K562 (cell line): Measurements from ENCODE around the gene CDRT4.
A peak's percentile ranks its signal among the peaks of the same experiment; 100 is the strongest.

ENCODE experiments used
- ARID4B ChIP-seq: sonication (generic); formaldehyde crosslinking; IDR thresholded peaks from 2 replicates; pipeline ENCODE4 v1.8.0; 2022; ENCODE audit warnings: mild to moderate bottlenecking, missing genetic modification reagents
- CHCHD3 ChIP-seq: fragments of 250-450 bp; sonication (Bioruptor Pico); IDR thresholded peaks from 2 replicates; pipeline ENCODE4 v2.1.2; 2022; ENCODE audit warnings: mild to moderate bottlenecking
- CREB1 ChIP-seq, 2 experiments: sonication (generic) in 1 of 2; formaldehyde crosslinking in 1 of 2; IDR thresholded peaks; 2 replicates each; pipeline versions ENCODE4 v1.6.1 to v1.8.0; 2012 to 2022; ENCODE audit warnings: inconsistent platforms in 1 of 2, mild to moderate bottlenecking in 1 of 2, missing genetic modification reagents in 1 of 2, moderate library complexity in 1 of 2
- CTCF ChIP-seq, 3 experiments: IDR thresholded peaks in 2 of 3; conservative IDR thresholded peaks in 1 of 3; 2 replicates each; pipeline ENCODE4 v1.5.1; 2011 to 2012; ENCODE audit warnings: low read length in 3 of 3, mild to moderate bottlenecking in 3 of 3, control low read depth in 2 of 3, improper control_type of control experiment in 1 of 3, inconsistent platforms in 1 of 3, low read depth in 1 of 3, mixed read lengths in 1 of 3, moderate library complexity in 1 of 3; ENCODE audit not compliant: insufficient read depth in 2 of 3
- FIP1L1 ChIP-seq: fragments of 200-400 bp; formaldehyde crosslinking; IDR thresholded peaks from 2 replicates; pipeline ENCODE4 v1.6.1; 2018; ENCODE audit warnings: mild to moderate bottlenecking, low read depth, low read length; ENCODE audit not compliant: poor library complexity, severe bottlenecking
- MXD1 ChIP-seq: fragments of 250-450 bp; sonication (Bioruptor Pico); IDR thresholded peaks from 2 replicates; pipeline ENCODE4 v1.8.0; 2021; ENCODE audit warnings: borderline replicate concordance, mild to moderate bottlenecking, moderate library complexity; ENCODE audit not compliant: poor library complexity, severe bottlenecking
- NONO ChIP-seq, 2 experiments: fragments of 200-400 bp in 1 of 2; fragments of 450-650 bp in 1 of 2; formaldehyde crosslinking in 1 of 2; IDR thresholded peaks; 2 replicates each; pipeline ENCODE4 v1.6.1; 2017; ENCODE audit warnings: low read depth in 2 of 2, mild to moderate bottlenecking in 2 of 2, moderate library complexity in 2 of 2, low read length in 1 of 2
- POLR2AphosphoS5 ChIP-seq: IDR thresholded peaks from 2 replicates; pipeline ENCODE4 v1.6.1; 2011; ENCODE audit warnings: mild to moderate bottlenecking, low read depth, low read length, moderate library complexity; ENCODE audit not compliant: control insufficient read depth, insufficient read depth
- SFPQ ChIP-seq: fragments of 200-400 bp; formaldehyde crosslinking; IDR thresholded peaks from 2 replicates; pipeline ENCODE4 v1.6.1; 2017; ENCODE audit warnings: mild to moderate bottlenecking, low read depth, low read length, moderate library complexity
- SP1 ChIP-seq: sonication (generic); formaldehyde crosslinking; IDR thresholded peaks from 2 replicates; pipeline ENCODE4 v1.8.1; 2022; ENCODE audit warnings: mild to moderate bottlenecking, missing genetic modification reagents
- TEAD4 ChIP-seq, 2 experiments: sonication (generic) in 1 of 2; formaldehyde crosslinking in 1 of 2; IDR thresholded peaks; 2 replicates each; pipeline versions ENCODE4 v1.6.1 to v1.8.0; 2012 to 2022; ENCODE audit warnings: borderline replicate concordance in 1 of 2, inconsistent platforms in 1 of 2, low read length in 1 of 2, mild to moderate bottlenecking in 1 of 2, missing genetic modification reagents in 1 of 2
- XRCC3 ChIP-seq: fragments of 450-650 bp; IDR thresholded peaks from 2 replicates; pipeline ENCODE4 v1.6.1; 2017; ENCODE audit warnings: mild to moderate bottlenecking, moderate library complexity
- XRCC5 ChIP-seq: fragments of 200-400 bp; formaldehyde crosslinking; IDR thresholded peaks from 2 replicates; pipeline ENCODE4 v1.6.1; 2017; ENCODE audit warnings: low read depth, mild to moderate bottlenecking, low read length
- ZNF644 ChIP-seq: fragments of 200-800 bp; sonication (Bioruptor generic); IDR thresholded peaks from 2 replicates; pipeline ENCODE4 v1.6.1; 2016; ENCODE audit warnings: low read depth, missing genetic modification characterization, missing compliant biosample characterization

GRCh38 chr17:15444805-15445204, 22.6 kb downstream of the CDRT4 start:
- TF ChIP-seq NONO (IDR thresholded peaks at IDR 0.05; ENCODE audit: low read depth in 2 of 2, low read length in 1 of 2) (no peak), XRCC3 (no peak), ZNF644 (tag) (no peak), CTCF (IDR thresholded peaks at IDR 0.05 in 2 of 3, conservative IDR thresholded peaks at IDR 0.05 in 1 of 3; ENCODE audit: insufficient read depth in 2 of 3, low read depth in 1 of 3, low read length in 3 of 3) (no peak), FIP1L1 (no peak), SP1 (CRISPR knock-in tag) (no peak), TEAD4 (IDR thresholded peaks at IDR 0.05; ENCODE audit: low read length) (peak; percentile 64; the same call in 1 of the 2 replicates), TEAD4 (CRISPR knock-in tag; IDR thresholded peaks at IDR 0.05; ENCODE audit: borderline replicate concordance) (no peak), CREB1 (IDR thresholded peaks at IDR 0.05) (no peak), CREB1 (CRISPR knock-in tag; IDR thresholded peaks at IDR 0.05) (no peak), SFPQ (no peak), CHCHD3 (no peak), MXD1 (no peak), POLR2AphosphoS5 (no peak), XRCC5 (no peak), ARID4B (CRISPR knock-in tag) (no peak)
